Endothelial cell of umbilical vein (primary cell): ENCODE measurements around the gene GGPS1.

Source experiments
- EZH2 ChIP-seq: IDR thresholded peaks from 2 replicates; pipeline ENCODE4 v1.6.1; 2012; ENCODE audit warnings: borderline replicate concordance, low read depth, mild to moderate bottlenecking, moderate library complexity, low read length, inconsistent platforms; ENCODE audit not compliant: severe bottlenecking
- JUN ChIP-seq: IDR thresholded peaks from 2 replicates; pipeline ENCODE4 v1.6.1; 2011; ENCODE audit warnings: borderline replicate concordance, low read depth; ENCODE audit not compliant: insufficient read length, insufficient read depth
- MYC ChIP-seq: IDR thresholded peaks from one replicate; pipeline ENCODE4 v1.6.1; 2011; ENCODE audit warnings: mild to moderate bottlenecking, low read depth, low read length
- POLR2A ChIP-seq: IDR thresholded peaks from 2 replicates; pipeline ENCODE4 v1.6.1; 2012; ENCODE audit warnings: low read depth, mild to moderate bottlenecking, control low read depth, low read length
- POLR2AphosphoS5 ChIP-seq: IDR thresholded peaks from 2 replicates; pipeline ENCODE4 v1.6.1; 2012; ENCODE audit warnings: low read depth, mild to moderate bottlenecking, control low read depth, low read length, moderate library complexity; ENCODE audit not compliant: insufficient read depth
- TF ChIP-seq, protein P1 (sequence below), 2 donors: IDR thresholded peaks; 1 replicate in 1 of 2; 2 replicates in 1 of 2; pipeline ENCODE4 v1.5.1; 2011; ENCODE audit warnings: low read length in 2 of 2, mild to moderate bottlenecking in 2 of 2, moderate library complexity in 2 of 2, control low read depth in 1 of 2, inconsistent platforms in 1 of 2, low read depth in 1 of 2; ENCODE audit not compliant: insufficient read depth in 1 of 2; ENCODE audit errors: extremely low read depth in 1 of 2
- TF ChIP-seq, protein P2 (sequence below): IDR thresholded peaks from 2 replicates; pipeline ENCODE4 v1.6.1; 2011; ENCODE audit not compliant: insufficient read depth, insufficient read length

DNA sequence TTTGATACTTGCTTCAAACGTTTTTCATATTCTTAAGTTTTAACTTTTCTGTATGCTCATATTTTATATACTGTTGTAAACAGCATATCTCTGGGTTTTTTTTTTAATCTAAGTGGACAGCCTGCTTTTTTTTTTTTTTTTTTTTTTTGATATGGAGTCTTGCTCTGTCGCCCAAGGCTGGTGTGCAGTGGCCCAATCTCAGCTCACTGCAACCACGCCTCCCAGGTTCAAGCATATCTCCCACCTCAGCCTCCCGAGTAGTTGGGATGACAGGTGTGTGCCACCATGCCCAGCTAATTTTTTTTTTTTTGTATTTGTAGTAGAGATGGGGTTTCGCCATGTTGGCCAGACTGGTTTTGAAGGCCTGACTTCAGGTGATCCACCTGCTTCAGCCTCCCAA lies 40.1 kb downstream of the GGPS1 start:
- TF ChIP-seq, protein P1, sequence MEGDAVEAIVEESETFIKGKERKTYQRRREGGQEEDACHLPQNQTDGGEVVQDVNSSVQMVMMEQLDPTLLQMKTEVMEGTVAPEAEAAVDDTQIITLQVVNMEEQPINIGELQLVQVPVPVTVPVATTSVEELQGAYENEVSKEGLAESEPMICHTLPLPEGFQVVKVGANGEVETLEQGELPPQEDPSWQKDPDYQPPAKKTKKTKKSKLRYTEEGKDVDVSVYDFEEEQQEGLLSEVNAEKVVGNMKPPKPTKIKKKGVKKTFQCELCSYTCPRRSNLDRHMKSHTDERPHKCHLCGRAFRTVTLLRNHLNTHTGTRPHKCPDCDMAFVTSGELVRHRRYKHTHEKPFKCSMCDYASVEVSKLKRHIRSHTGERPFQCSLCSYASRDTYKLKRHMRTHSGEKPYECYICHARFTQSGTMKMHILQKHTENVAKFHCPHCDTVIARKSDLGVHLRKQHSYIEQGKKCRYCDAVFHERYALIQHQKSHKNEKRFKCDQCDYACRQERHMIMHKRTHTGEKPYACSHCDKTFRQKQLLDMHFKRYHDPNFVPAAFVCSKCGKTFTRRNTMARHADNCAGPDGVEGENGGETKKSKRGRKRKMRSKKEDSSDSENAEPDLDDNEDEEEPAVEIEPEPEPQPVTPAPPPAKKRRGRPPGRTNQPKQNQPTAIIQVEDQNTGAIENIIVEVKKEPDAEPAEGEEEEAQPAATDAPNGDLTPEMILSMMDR (IDR thresholded peaks at IDR 0.05; ENCODE audit: extremely low read depth in 1 of 2, insufficient read depth in 1 of 2, low read depth in 1 of 2, low read length in 2 of 2): no peak
- no peak for TF ChIP-seq POLR2AphosphoS5
- no peak for TF ChIP-seq MYC
- TF ChIP-seq POLR2A: no peak
- TF ChIP-seq, protein P2, sequence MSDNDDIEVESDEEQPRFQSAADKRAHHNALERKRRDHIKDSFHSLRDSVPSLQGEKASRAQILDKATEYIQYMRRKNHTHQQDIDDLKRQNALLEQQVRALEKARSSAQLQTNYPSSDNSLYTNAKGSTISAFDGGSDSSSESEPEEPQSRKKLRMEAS: no peak
- no peak for TF ChIP-seq JUN
- no peak for TF ChIP-seq EZH2
